ENCODE results near the gene LAT. TPM values are rescaled to one million over a fixed set of nuclear protein-coding genes. Genes with fewer than 3 reads are reported as not detected.
"Not testable (repeated sequence)": the region's sequence is repeated elsewhere in the genome, so short reads cannot be mapped to it uniquely, and the experiment has no call there.

Gene LAT
- total RNA-seq, 4 donors from 2014 or later, result 0.88 to 9.0 (median 3.3) TPM

DNA sequence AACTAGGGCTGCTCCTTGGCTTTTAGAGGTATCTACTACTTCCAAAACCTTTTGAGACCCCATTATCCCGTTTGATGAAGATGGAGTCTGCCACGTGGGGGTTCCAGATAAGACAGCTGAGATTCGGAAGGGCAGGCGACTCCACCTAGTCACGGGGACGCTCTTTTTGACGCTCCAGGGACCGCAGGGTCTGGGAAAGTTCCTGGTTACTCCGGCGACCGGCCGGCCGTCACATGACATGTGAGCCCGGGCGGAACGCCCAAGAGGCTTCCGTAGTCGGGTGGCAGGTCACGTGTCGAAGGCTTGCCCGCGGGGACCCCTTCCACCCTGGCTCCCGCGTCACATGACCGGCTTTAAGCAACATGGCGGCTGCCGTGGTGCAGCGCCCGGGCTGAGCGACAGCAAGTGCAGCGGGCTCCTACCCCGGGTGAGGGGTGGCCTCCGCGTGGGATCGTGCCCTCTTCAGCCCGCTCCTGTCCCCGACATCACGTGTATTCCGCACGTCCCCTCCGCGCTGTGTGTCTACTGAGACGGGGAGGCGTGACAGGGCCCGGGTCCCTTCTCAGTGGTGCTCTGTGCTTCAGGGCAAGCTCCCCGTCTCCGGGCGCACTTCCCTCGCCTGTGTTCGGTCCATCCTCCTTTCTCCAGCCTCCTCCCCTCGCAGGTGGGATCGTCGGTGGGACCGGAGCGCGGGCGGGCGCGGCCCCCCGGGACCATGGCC lies 10.3 kb upstream of the LAT start, which contains the start of gene SPNS1:
Gene SPNS1, plus strand, starts transcription at position 342 of the 721 bp plus-strand sequence. Its CDS starts 374 bp downstream, at position 716.
- no peak for TF ChIP-seq POLR2A (IDR thresholded peaks at IDR 0.05)
- TF ChIP-seq, protein P1, sequence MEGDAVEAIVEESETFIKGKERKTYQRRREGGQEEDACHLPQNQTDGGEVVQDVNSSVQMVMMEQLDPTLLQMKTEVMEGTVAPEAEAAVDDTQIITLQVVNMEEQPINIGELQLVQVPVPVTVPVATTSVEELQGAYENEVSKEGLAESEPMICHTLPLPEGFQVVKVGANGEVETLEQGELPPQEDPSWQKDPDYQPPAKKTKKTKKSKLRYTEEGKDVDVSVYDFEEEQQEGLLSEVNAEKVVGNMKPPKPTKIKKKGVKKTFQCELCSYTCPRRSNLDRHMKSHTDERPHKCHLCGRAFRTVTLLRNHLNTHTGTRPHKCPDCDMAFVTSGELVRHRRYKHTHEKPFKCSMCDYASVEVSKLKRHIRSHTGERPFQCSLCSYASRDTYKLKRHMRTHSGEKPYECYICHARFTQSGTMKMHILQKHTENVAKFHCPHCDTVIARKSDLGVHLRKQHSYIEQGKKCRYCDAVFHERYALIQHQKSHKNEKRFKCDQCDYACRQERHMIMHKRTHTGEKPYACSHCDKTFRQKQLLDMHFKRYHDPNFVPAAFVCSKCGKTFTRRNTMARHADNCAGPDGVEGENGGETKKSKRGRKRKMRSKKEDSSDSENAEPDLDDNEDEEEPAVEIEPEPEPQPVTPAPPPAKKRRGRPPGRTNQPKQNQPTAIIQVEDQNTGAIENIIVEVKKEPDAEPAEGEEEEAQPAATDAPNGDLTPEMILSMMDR (IDR thresholded peaks at IDR 0.05), result no peak
- 0 to 1% methylated on average over 19 to 49 of the region's 60 CpGs for WGBS, 2 donors
- peak within 1 kb of the TSS; percentile 83 for H3K4me3 ChIP-seq (ENCODE audit: low read depth, poor library complexity, severe bottlenecking)
- DNase-seq (ENCODE audit: low spot score in 2 of 2), result peak; percentile 97 to 99
- intact Hi-C loops (cut with DNase I; ENCODE audit: low total_unique reads), result no loop called here

DNA sequence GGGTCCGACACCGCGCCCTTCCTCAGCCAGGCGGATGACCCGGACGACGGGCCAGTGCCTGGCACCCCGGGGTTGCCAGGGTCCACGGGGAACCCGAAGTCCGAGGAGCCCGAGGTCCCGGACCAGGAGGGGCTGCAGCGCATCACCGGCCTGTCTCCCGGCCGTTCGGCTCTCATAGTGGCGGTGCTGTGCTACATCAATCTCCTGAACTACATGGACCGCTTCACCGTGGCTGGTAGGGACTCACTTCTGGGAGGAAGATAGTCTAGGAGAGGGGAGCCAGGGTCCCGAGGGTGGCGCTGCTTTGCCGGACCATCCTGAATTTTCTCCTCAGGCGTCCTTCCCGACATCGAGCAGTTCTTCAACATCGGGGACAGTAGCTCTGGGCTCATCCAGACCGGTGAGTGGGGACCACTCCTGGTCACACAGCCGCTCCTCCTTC lies 9.7 kb upstream of the LAT start:
- no peak for DNase-seq (ENCODE audit: low spot score in 2 of 2)
- intact Hi-C loops (cut with DNase I; ENCODE audit: low total_unique reads), result no loop called here
- WGBS, 2 donors, result 7 to 10% methylated on average over 18 to 20 of the region's 30 CpGs
- TF ChIP-seq, protein P1 (IDR thresholded peaks at IDR 0.05), result no peak
- no peak for TF ChIP-seq POLR2A (IDR thresholded peaks at IDR 0.05)
- H3K4me3 ChIP-seq (ENCODE audit: low read depth, poor library complexity, severe bottlenecking), result peak overlapping the region; percentile 83

DNA sequence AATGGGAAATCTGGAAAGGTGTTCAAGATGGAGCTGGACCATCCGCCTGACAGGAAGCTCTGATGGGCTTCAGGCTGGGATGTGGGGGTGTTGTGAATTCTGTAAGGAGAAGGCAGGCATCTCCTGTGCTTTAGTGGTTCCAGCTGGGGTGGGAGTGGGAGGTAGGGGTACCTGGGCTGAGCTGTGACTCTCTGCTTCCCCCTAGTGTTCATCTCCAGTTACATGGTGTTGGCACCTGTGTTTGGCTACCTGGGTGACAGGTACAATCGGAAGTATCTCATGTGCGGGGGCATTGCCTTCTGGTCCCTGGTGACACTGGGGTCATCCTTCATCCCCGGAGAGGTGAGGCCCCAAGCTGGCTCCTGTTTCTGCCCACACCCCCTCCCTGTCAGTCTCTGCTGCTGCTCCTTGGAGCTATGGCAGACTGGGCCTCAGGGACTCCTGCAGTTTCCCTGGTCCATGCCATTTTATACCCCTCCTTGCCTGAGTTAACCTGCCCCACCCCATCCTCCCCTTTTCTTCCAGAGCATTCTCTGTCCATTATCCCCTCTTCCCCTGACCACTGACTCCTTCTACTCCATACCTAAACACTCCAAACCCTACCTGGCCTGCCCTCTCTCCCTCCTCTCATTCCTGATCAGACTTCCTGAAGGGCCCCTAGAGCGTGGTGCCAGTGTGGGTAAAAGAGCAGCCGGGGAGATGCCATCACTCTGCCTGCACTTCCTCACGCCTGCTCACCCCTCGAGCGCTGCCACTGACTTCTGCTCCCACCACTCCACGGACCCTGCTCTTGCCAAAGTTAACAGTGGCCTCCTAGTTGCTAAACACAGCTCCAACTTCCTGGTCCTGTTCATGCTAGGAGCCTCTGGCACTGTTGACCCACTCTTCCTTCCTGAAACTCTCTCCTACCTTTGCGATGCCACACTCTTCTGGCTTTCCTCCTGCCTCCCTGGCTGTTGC lies 6.9 kb upstream of the LAT start:
- H3K4me3 ChIP-seq (ENCODE audit: low read depth, poor library complexity, severe bottlenecking), result no peak overlapping the region
- intact Hi-C loops (cut with DNase I; ENCODE audit: low total_unique reads), result no loop called here
- no peak for DNase-seq (ENCODE audit: low spot score in 2 of 2)
- WGBS, 2 donors, result 79 to 80% methylated on average over 11 of the region's 11 CpGs
- TF ChIP-seq, protein P1 (IDR thresholded peaks at IDR 0.05), result no peak
- no peak for TF ChIP-seq POLR2A (IDR thresholded peaks at IDR 0.05)

DNA sequence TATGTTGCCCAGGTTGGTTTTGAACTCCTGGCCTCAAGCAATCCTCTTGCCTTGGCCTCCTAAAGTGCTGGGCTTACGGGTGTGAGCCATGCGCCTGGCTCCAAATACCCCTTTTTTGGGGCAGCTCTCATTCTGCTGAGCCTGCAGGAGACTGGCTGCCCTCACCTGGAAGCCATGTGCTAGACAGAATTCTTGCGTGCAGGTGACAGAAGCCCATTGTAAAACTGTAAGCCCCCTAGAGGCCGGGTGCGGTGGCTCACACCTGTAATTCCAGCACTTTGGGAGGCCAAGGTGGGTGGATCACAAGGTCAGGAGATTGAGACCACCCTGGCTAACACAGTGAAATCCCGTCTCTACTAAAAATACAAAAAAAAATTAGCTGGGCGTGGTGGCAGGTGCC lies 4.5 kb upstream of the LAT start:
- not testable (repeated sequence) for DNase-seq (ENCODE audit: low spot score in 2 of 2); H3K4me3 ChIP-seq (ENCODE audit: low read depth, poor library complexity, severe bottlenecking)

DNA sequence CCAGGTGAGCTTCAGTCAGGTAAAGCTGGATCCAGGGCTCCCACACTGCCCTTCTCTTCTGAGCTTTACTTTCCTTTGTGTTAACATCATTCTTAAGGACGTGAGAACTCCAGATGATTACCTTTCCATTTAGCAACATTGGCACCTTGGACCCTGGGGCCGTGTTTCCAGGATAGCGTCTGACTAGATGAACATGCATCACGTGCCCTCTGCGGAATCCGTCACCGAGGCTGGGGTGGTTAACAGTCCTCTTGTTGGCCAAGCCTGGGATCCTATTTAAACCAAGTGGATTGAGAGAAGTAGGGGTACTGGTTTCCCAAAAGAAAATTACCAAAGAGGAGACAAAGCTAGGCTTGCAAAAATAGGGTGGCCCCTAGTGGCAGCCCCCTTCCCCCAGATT lies 3.9 kb upstream of the LAT start:
- H3K4me3 ChIP-seq (ENCODE audit: low read depth, poor library complexity, severe bottlenecking), result no peak overlapping the region
- intact Hi-C loops (cut with DNase I; ENCODE audit: low total_unique reads), result no loop called here
- TF ChIP-seq POLR2A (IDR thresholded peaks at IDR 0.05), result no peak
- TF ChIP-seq, protein P1 (IDR thresholded peaks at IDR 0.05), result no peak
- 87 to 91% methylated on average over 7 of the region's 7 CpGs for WGBS, 2 donors
- no peak for DNase-seq (ENCODE audit: low spot score in 2 of 2)

More for the DNA sequence above, 4.5 kb upstream of the LAT start:
- intact Hi-C loops (cut with DNase I; ENCODE audit: low total_unique reads), result not testable (repeated sequence)
- 91 to 96% methylated on average over 7 of the region's 7 CpGs for WGBS, 2 donors

DNA sequence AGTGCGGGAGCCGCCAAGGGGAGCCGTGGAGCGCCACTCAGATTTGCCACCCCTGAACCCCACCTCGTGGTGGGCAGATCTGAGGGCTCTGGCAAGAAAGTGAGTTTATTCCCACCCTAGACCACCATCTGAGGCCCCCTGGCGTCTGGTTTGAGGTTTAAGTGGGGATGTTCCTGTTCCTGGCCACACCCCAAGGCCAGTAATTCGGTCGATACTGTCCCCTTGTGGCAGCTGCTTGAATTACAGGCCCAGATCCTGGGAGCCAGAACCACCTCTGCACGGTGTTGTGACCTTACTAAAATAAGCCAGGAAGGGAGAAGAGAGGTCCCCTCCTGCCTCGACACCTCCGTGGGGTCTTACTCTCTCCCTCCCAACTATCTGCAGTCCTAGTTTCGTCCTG lies 3.3 kb upstream of the LAT start:
- 79 to 82% methylated on average over 11 to 12 of the region's 12 CpGs for WGBS, 2 donors
- TF ChIP-seq, protein P1 (IDR thresholded peaks at IDR 0.05), result no peak
- no peak for TF ChIP-seq POLR2A (IDR thresholded peaks at IDR 0.05)
- no peak overlapping the region for H3K4me3 ChIP-seq (ENCODE audit: low read depth, poor library complexity, severe bottlenecking)
- intact Hi-C loops (cut with DNase I; ENCODE audit: low total_unique reads), result no loop called here
- no peak for DNase-seq (ENCODE audit: low spot score in 2 of 2)

All from lower leg skin (tissue), 4 donors.